ENCODE measurements around the gene SIPA1L3. TPM values are rescaled to one million over a fixed set of nuclear protein-coding genes. Genes with fewer than 3 reads are reported as not detected.

SIPA1L3 gene
- total and polyA plus RNA-seq, 8 donors = 2.9 to 211 (median 24.3) TPM

GRCh38 chr19:37994823-37995130 lies 87.8 kb downstream of the SIPA1L3 start:
- no peak overlapping the region for H3K27ac ChIP-seq
- H3K27me3 ChIP-seq = no peaks in the 10 kb centered on the region
- H3K4me1 ChIP-seq = peaks cover 0 to 16% (median 3%) of the 10 kb centered on the region in 4 donors
- H3K4me3 ChIP-seq = no peak overlapping the region
- no peak for TF ChIP-seq CTCF (IDR thresholded peaks at IDR 0.05)
- no peak for TF ChIP-seq POLR2AphosphoS5 (IDR thresholded peaks at IDR 0.05)
- TF ChIP-seq EP300 (IDR thresholded peaks at IDR 0.05) = no peak
- no peak for TF ChIP-seq POLR2A (IDR thresholded peaks at IDR 0.05)
- no peak for DNase-seq
- intact Hi-C loops (cut with DNase I; ENCODE audit: low total_unique reads) = no loop called here
- no peaks in the 10 kb centered on the region for H3K9me3 ChIP-seq
- H3K36me3 ChIP-seq = peaks cover 0 to 8% (median 3%) of the 10 kb centered on the region in 4 donors
- WGBS, 5 donors = 82 to 94% (median 88%) methylated on average over 8 of the region's 8 CpGs

- peaks cover 0 to 8% (median 3%) of the 10 kb centered on the region in 4 donors for H3K36me3 ChIP-seq
These were observed 88.3 kb downstream of the SIPA1L3 start for GRCh38 chr19:37995346-37995745.

GRCh38 chr19:37997911-37998344 lies 90.9 kb downstream of the SIPA1L3 start:
- Histone ChIP-seq H3K9me3 (no peaks in the 10 kb centered on the region), H3K27me3 (no peaks in the 10 kb centered on the region), H3K4me1 (peaks cover 2 to 8% (median 3%) of the 10 kb centered on the region in 4 donors), H3K4me3 (no peak overlapping the region), H3K36me3 (peaks cover 0 to 8% (median 3%) of the 10 kb centered on the region in 4 donors), H3K27ac (no peak overlapping the region)
- WGBS, 5 donors = 61 to 79% (median 70%) methylated on average over 3 of the region's 3 CpGs
- peak in 1 of 2 donors; percentile 47 for DNase-seq
- intact Hi-C loops (cut with DNase I; ENCODE audit: low total_unique reads) = no loop called here
- no peak for TF ChIP-seq EP300 (IDR thresholded peaks at IDR 0.05)
- no peak for TF ChIP-seq CTCF (IDR thresholded peaks at IDR 0.05)
- TF ChIP-seq POLR2A (IDR thresholded peaks at IDR 0.05) = no peak

More at GRCh38 chr19:37995346-37995745, 88.3 kb downstream of the SIPA1L3 start:
- WGBS, 5 donors = 92 to 98% (median 94%) methylated on average over 7 of the region's 7 CpGs
- H3K27ac ChIP-seq = no peak overlapping the region
- no peaks in the 10 kb centered on the region for H3K9me3 ChIP-seq
- TF ChIP-seq CTCF (IDR thresholded peaks at IDR 0.05) (no peak), EP300 (IDR thresholded peaks at IDR 0.05) (no peak), POLR2A (IDR thresholded peaks at IDR 0.05) (no peak), POLR2AphosphoS5 (IDR thresholded peaks at IDR 0.05) (no peak)
- intact Hi-C loops (cut with DNase I; ENCODE audit: low total_unique reads) = no loop called here
- H3K4me1 ChIP-seq = peaks cover 0 to 16% (median 3%) of the 10 kb centered on the region in 4 donors
- no peaks in the 10 kb centered on the region for H3K27me3 ChIP-seq
- H3K4me3 ChIP-seq = no peak overlapping the region
- DNase-seq = no peak

- peak overlapping the region in 3 of 5 donors; percentile 13 to 60 (median 56) for H3K27ac ChIP-seq
- TF ChIP-seq POLR2A (IDR thresholded peaks at IDR 0.05) (no peak), CTCF (IDR thresholded peaks at IDR 0.05) (no peak), POLR2AphosphoS5 (IDR thresholded peaks at IDR 0.05) (no peak), EP300 (IDR thresholded peaks at IDR 0.05) (no peak)
- no peak for DNase-seq
- H3K27me3 ChIP-seq = no peaks in the 10 kb centered on the region
- intact Hi-C loops (cut with DNase I; ENCODE audit: low total_unique reads) = no loop called here
- no peak overlapping the region for H3K4me3 ChIP-seq
- peaks cover 0 to 8% (median 3%) of the 10 kb centered on the region in 4 donors for H3K36me3 ChIP-seq
- peaks cover 10 to 17% (median 12%) of the 10 kb centered on the region in 4 donors for H3K4me1 ChIP-seq
- 94 to 97% (median 96%) methylated on average over 3 of the region's 3 CpGs for whole genome bisulfite sequencing, 5 donors
- H3K9me3 ChIP-seq = no peaks in the 10 kb centered on the region
These were observed 91.8 kb downstream of the SIPA1L3 start for GRCh38 chr19:37998801-37999308.
